A673 (cell line): Measurements from ENCODE around the gene ZNF672. TPM values are rescaled to one million over a fixed set of nuclear protein-coding genes. Genes with fewer than 3 reads are reported as not detected.

Experiments used
- BruUV-seq: library from RNA; stranded (reverse); fragments of 400-500 nt; replicated peaks from 2 replicates; lab custom pipeline; 2021; lab: Mats Ljungman, UMichigan
- CTCF ChIA-PET: fragments of 300-600 bp; sonication (Branson Sonifier 250); formaldehyde crosslinking; loops from one replicate; lab custom pipeline; 2022; ENCODE audit warnings: antibody characterized with exemption; lab: Charles Lee
- POLR2A ChIA-PET: fragments of 300-600 bp; sonication (Branson Sonifier 250); formaldehyde crosslinking; loops from one replicate; lab custom pipeline; 2022; ENCODE audit warnings: antibody characterized with exemption; ENCODE audit not compliant: low non-redundant PET; lab: Charles Lee
- DNase-seq: peaks from one replicate; pipeline ENCODE4 v3.0.0-alpha.2; 2015; ENCODE audit warnings: low spot score
- H3K27ac ChIP-seq: fragments of 200-600 bp; sonication (generic); 2 replicates; pipeline ENCODE4 v1.5.1; 2016; ENCODE audit warnings: mixed run types, low read depth, mild to moderate bottlenecking, mixed read lengths, antibody characterized with exemption, low read length; ENCODE audit not compliant: poor library complexity, severe bottlenecking
- H3K27me3 ChIP-seq: fragments of 200-600 bp; sonication (generic); replicated peaks from 2 replicates; pipeline ENCODE4 v1.6.1; 2017; ENCODE audit warnings: mixed run types, low read depth, mild to moderate bottlenecking, mixed read lengths, antibody characterized with exemption, low read length; ENCODE audit not compliant: insufficient read depth, poor library complexity
- H3K36me3 ChIP-seq: fragments of 200-600 bp; sonication (generic); 2 replicates; pipeline ENCODE4 v1.6.1; 2016; ENCODE audit warnings: mixed run types, mild to moderate bottlenecking, mixed read lengths, antibody characterized with exemption, low read length; ENCODE audit not compliant: insufficient read depth, poor library complexity, severe bottlenecking
- H3K4me1 ChIP-seq: fragments of 200-600 bp; sonication (generic); 2 replicates; pipeline ENCODE4 v1.6.1; 2017; ENCODE audit warnings: mixed run types, mild to moderate bottlenecking, mixed read lengths, antibody characterized with exemption, low read length; ENCODE audit not compliant: insufficient read depth, poor library complexity, severe bottlenecking
- H3K4me3 ChIP-seq: fragments of 200-600 bp; sonication (generic); 2 replicates; pipeline ENCODE4 v1.5.1; 2016; ENCODE audit warnings: low read depth, mixed run types, mild to moderate bottlenecking, mixed read lengths, low read length; ENCODE audit not compliant: poor library complexity, severe bottlenecking
- H3K9me3 ChIP-seq: fragments of 200-600 bp; sonication (generic); 2 replicates; pipeline ENCODE4 v1.6.1; 2016; ENCODE audit warnings: mixed run types, low read depth, mild to moderate bottlenecking, mixed read lengths, antibody characterized with exemption, low read length; ENCODE audit not compliant: poor library complexity, severe bottlenecking
- CTCF ChIP-seq: fragments of 300-800, 200-600 bp; sonication (generic); conservative IDR thresholded peaks from 2 replicates; pipeline ENCODE4 v1.5.1; 2017; ENCODE audit warnings: low read depth, mild to moderate bottlenecking, antibody characterized with exemption, low read length, moderate library complexity, mixed read lengths
- EZH2 ChIP-seq: fragments of 200-600 bp; sonication (generic); IDR thresholded peaks from 2 replicates; pipeline ENCODE4 v1.6.1; 2017; ENCODE audit warnings: borderline replicate concordance, low read depth, mild to moderate bottlenecking, mixed read lengths, antibody characterized with exemption, low read length; ENCODE audit not compliant: poor library complexity, severe bottlenecking
- intact Hi-C: fragments of 100-400 bp; cut with micrococcal nuclease; formaldehyde crosslinking; loops from one replicate; pipeline ENCODE4 v1.10.0; 2022; ENCODE audit not compliant: unreplicated experiment
- total RNA-seq: library from RNA; stranded (reverse); gene quantifications from 2 replicates; pipeline ENCODE4 v1.2.3, GENCODE V29; 2021

ZNF672 gene
- total RNA-seq, 1 experiment from 2014 or later: 21.6 TPM

- no peak overlapping the region for H3K4me3 ChIP-seq
- no peak overlapping the region for H3K27ac ChIP-seq
- TF ChIP-seq CTCF (no peak), EZH2 (no peak)
- no peaks in the 10 kb centered on the region for H3K4me1 ChIP-seq
- CTCF ChIA-PET: no interaction called here
- BruUV-seq: no TSS peak
- no peaks in the 10 kb centered on the region for H3K27me3 ChIP-seq
- H3K36me3 ChIP-seq: peaks cover 20% of the 10 kb centered on the region
- H3K9me3 ChIP-seq: no peaks in the 10 kb centered on the region
- intact Hi-C loops: no loop called here
- POLR2A ChIA-PET: no interaction called here
- DNase-seq: no peak
Observed at GRCh38 chr1:248812736-248813425, 25.1 kb upstream of the ZNF672 start.

GRCh38 chr1:248813546-248813945, 24.5 kb upstream of the ZNF672 start:
- Histone ChIP-seq H3K4me3 (no peak overlapping the region), H3K27me3 (no peaks in the 10 kb centered on the region), H3K36me3 (peaks cover 20% of the 10 kb centered on the region), H3K27ac (no peak overlapping the region), H3K9me3 (no peaks in the 10 kb centered on the region), H3K4me1 (no peaks in the 10 kb centered on the region)
- intact Hi-C loops: no loop called here
- CTCF ChIA-PET: no interaction called here
- TF ChIP-seq CTCF (no peak), EZH2 (no peak)
- no peak for DNase-seq
- BruUV-seq: no TSS peak
- POLR2A ChIA-PET: no interaction called here

GRCh38 chr1:248814351-248814750, 23.7 kb upstream of the ZNF672 start:
- no peaks in the 10 kb centered on the region for H3K27me3 ChIP-seq
- H3K36me3 ChIP-seq: peaks cover 20% of the 10 kb centered on the region
- H3K4me1 ChIP-seq: no peaks in the 10 kb centered on the region
- H3K9me3 ChIP-seq: no peaks in the 10 kb centered on the region
- intact Hi-C loops: no loop called here
- DNase-seq: no peak
- ChIA-PET CTCF (no interaction called here), POLR2A (no interaction called here)
- TF ChIP-seq CTCF (no peak), EZH2 (no peak)
- no peak overlapping the region for H3K4me3 ChIP-seq
- BruUV-seq: no TSS peak
- no peak overlapping the region for H3K27ac ChIP-seq
